ENCODE results near the gene PRKCZ.

The PRKCZ gene

DNA sequence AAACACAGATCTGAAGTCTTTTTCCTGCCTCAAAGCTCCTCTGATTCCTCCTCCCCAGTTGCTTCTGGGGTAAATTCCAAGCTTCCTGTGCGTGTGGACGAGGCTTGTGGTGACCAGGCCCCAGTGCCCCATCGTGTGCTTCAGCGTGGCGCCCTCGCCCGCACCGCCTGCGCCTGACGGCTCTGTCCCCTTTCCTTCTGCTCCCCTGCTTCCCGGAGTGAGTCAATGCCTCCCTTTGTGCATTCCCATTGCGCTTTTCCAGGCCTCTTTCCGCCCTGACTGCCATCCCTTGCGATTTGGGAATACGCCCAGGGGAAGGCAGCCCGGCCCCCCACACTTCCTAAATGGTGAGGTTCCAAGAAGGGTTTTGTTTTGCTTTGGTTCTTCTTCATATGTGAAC lies 108.1 kb downstream of the PRKCZ start:
- DNase-seq (ENCODE audit: low read depth) = no peak

GRCh38 chr1:2159124-2159523 lies 108.9 kb downstream of the PRKCZ start:
- DNase-seq (ENCODE audit: low read depth) = no peak

GRCh38 chr1:2160451-2161300 lies 110.5 kb downstream of the PRKCZ start:
- DNase-seq (ENCODE audit: low read depth) = no peak

- DNase-seq (ENCODE audit: low read depth) = no peak
Measured at GRCh38 chr1:2163205-2163604, 113.0 kb downstream of the PRKCZ start.

DNA sequence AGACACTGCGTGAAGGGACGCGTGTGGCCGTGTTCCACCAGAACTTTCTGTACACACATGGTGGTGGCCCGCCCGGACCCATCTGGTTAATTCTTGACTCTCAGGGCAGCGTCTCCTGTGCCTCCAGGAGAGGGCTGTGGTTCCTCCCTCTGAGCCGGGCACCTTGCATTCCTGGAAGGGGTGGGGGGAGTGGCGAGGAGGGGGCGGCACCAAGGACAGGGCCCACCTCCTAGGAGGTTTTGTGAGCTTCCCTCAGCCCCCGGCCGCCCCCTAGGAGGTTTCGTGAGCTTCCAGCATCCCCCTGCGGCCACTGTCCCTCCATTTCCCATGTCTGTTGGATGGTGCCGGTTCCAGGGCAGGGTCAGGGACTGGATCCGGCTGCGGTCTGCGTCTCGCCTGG lies 115.4 kb downstream of the PRKCZ start:
- DNase-seq (ENCODE audit: low read depth) = no peak

DNA sequence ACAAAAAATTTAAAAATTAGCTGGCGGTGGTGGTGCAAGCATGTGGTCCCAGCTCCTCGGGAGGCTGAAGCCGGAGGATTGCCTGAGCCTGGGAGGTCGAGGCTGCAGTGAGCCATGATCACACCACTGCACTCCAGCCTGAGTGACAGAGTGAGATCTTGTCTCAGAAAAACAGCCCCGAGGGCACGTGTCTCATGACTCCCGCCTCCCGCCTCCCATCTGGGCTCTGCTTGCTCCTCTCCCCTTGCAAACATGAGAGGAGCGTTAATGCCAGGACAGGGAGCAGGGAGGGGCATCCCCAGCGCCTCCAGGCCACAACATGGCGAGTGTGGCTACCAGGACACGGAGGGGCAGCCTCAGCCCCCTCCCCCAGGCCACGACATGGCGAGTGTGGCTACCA lies 116.0 kb downstream of the PRKCZ start:
- DNase-seq (ENCODE audit: low read depth) = no peak

GRCh38 chr1:2166695-2167094 lies 116.5 kb downstream of the PRKCZ start:
- no peak for DNase-seq (ENCODE audit: low read depth)

- no peak for DNase-seq (ENCODE audit: low read depth)
Measured at GRCh38 chr1:2168090-2168489, 117.9 kb downstream of the PRKCZ start.

DNA sequence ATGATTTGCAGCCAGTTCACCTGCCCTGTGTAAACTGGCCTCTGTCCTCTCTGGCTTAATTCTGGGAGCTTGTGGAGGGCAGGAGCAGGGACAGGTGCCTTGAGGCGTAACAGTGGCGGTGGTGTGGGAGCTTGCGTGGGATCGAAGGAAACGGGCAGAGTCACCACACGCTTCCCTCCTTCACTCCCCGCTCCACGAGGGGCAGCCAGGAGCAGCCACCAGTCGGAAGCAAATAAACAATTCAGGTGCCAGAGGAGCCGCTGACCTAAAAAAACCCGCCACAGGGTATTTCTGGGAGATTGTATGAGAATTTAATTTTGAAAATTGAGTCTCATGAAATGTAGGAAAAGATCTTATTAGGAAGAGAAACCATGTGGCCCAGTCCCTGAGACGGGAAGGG lies 118.3 kb downstream of the PRKCZ start:
- no peak for DNase-seq (ENCODE audit: low read depth)

DNA sequence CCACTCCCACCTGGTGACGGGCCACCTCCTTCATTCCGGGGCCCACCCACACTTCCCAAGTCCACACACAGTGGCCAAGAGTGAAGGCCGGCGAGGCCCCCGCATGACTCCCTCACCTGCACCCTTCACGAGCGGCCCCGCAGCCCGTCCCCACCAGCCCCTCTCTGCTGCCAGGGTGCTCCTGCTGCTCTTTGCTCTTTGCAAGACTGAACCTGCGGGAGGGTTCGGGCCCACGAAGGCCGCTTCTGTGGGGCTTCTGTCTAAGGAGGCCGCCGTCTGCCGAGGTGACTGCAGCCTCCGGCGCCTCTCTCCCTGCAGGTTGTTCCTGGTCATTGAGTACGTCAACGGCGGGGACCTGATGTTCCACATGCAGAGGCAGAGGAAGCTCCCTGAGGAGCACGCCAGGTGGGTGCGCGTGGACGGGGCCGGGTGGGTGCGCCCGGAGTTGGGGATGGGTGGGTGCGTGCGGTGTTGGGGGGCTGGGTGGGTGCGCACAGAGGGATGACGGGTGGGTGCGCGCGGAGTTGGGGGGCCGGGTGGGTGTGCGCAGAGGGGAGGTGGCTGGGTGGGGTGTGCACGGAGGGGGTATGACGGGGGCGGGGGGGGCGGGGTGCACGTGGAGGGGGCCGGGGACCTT lies 119.1 kb downstream of the PRKCZ start:
- DNase-seq (ENCODE audit: low read depth) = no peak

DNA sequence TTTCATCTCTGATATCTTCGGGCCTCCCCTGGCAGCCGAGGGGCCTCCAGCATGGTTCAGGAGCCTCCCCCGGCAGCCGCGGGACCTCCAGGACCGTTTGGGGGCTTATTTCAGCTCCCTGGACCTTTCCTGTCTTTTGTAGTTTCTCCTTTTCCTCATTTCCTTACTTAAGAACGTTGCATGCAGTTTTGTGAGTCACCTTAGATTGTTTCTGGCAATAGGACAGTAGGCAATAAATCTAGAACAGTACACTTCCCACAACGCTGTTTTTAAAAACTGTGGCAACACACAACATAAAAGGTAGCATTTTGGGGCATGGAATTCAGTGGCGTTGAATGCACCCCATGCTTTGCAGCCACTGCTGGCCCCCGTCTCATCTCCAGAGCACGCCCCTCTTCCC lies 120.0 kb downstream of the PRKCZ start:
- no peak for DNase-seq (ENCODE audit: low read depth)

GRCh38 chr1:2172012-2172411 lies 121.8 kb downstream of the PRKCZ start:
- DNase-seq (ENCODE audit: low read depth) = no peak

- no peak for DNase-seq (ENCODE audit: low read depth)
Measured at GRCh38 chr1:2172551-2173146, 122.4 kb downstream of the PRKCZ start.

DNA sequence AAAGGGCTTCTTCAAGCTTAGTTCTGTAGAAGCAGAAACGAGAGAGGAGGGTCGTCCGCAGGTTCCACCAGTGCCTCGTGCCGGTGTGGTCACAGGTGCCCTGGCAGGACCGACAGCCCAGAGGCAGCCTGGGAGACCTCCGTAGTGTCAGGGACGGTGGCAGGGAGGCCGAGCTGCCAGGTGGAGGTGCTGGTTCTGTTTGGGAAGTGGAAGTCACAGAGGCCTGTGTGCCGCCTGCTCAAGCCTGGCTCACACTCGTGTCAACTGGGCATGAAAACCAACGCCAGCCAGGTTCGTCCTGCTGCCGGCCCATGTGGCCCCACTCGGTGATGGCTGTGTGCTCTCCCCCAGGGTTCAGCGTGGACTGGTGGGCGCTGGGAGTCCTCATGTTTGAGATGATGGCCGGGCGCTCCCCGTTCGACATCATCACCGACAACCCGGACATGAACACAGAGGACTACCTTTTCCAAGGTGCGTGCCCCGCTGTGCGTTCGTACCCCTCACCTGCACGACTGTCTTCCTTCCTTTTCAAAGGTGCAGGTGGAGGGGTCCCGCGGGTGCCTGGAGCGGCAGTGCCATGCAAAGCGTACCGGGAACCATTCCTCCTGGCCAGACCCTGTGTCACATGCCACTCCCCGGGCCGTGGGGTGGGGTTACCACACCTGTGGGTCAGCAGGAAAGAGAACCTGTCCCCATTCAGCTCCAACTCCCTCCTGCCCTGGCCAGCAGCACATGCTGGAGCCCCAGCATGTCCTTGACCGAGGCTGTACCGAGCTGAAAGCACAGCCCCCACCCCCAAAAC lies 123.5 kb downstream of the PRKCZ start:
- no peak for DNase-seq (ENCODE audit: low read depth)

- peak; percentile 45 for DNase-seq (ENCODE audit: low read depth)
Measured at GRCh38 chr1:2174348-2175054, 124.3 kb downstream of the PRKCZ start.

DNA sequence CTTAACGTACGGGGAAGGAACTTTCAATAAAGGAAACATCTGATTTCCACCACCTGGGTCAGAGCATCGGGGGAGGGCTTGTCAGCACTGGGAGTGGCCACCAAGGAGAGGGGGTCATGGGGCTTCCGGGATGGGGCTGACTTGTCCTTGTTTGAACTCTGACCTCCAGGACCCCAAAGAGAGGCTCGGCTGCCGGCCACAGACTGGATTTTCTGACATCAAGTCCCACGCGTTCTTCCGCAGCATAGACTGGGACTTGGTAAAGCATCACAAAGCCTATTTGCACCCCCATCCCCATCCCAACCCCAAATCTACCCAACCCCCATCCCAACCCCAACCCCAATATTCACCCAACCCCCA lies 124.8 kb downstream of the PRKCZ start:
- no peak for DNase-seq (ENCODE audit: low read depth)

DNA sequence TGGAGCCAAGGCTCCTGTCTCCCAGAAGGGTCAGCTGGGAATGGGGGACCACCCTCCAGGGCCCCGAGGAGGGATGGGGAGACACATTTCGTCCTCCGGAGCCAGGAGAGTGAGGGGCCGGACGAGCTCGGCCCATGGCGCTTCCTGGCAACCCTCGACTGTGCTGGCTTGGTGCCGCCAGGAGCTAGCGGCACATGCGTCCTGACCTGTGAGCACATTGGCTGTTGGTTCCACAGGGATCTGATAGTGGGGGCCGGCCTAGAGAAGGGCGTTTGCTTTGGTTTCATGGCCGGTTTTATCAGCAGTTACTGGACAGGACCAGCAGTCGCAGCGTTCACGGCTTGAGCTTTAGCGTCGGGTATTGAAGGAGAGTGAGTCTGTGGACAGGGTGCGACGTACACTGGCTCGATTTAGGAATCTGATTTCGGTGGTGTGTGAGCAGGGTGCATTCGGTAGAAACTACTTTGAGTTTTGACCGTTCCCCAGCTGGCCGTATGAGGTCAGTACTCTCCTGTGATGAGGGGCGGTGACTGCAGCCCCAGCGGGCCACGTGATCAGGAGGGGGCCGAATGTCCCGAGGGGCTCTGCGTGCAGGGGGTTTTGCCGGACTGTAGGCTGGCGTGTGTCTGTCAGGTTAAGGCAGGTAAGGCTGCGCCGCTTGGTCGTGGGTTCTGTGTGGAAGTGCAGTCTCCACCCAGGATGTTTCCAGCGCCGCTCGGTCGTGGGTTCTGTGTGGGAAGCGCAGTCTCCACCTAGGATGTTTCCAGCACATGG lies 125.7 kb downstream of the PRKCZ start:
- no peak for DNase-seq (ENCODE audit: low read depth)

GRCh38 chr1:2176615-2177014 lies 126.4 kb downstream of the PRKCZ start:
- no peak for DNase-seq (ENCODE audit: low read depth)

DNA sequence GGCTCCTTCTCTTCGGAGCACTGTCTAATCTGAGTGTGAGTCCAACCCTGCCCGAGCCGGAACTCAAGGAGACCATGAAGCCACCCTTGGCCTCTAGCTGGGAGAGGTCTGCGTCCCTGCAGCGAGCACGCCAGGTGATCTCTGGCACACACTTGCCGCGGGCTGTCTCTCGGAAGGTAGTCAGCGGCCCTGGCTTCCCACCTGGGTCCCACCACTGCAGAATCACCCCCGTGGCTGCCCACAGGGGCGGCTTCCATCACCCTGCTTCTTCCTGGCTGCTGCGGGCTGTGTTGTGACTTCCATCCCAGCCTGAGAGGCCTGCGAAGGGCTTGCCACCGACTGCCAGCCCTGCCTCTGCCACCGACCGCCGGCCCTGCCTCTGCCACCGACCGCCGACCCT lies 127.3 kb downstream of the PRKCZ start:
- no peak for DNase-seq (ENCODE audit: low read depth)

DNA sequence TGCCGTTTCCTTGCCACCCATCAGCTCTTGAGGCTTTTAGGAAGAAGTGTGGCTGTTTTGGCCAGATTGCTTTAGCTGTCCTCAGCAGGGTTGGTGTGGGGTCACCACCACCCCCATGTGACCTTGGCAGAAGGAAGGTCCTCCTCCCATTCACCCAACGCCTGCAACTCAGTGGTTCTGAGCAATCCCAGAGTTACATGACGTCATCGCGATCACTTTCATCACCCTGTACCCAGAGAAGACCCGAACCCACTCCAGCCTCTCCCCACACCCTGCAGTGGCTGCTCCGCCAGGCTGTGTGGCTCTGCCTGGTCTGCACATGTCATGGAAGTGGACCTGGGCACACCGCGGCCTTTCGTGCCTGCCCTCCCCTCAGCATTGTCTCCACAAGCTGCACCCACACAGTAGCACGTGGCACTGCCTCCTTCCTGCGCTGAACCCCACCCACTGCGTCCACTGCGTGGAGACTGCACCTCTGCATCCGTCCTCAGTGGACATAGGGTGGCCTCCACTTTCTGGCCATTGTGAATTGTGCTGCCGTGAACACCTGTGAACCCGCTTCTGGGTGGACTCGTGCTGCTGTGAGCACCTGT lies 127.8 kb downstream of the PRKCZ start:
- DNase-seq (ENCODE audit: low read depth) = no peak

- DNase-seq (ENCODE audit: low read depth) = no peak
Measured at GRCh38 chr1:2178875-2179274, 128.7 kb downstream of the PRKCZ start.

Measured in iris pigment epithelial cell (primary cell).